HG03520 (cell line): ENCODE results near the gene PDCD1LG2.
"Not testable (repeated sequence)": the region's sequence is repeated elsewhere in the genome, so short reads cannot be mapped to it uniquely, and the experiment has no call there.

Experiments used
- ATAC-seq: cut with Tn5 transposase; IDR thresholded peaks from one replicate; pipeline ENCODE4 v1.9.1; 2021; ENCODE audit warnings: mild to moderate bottlenecking, moderate library complexity; ENCODE audit not compliant: unreplicated experiment

Gene PDCD1LG2

DNA sequence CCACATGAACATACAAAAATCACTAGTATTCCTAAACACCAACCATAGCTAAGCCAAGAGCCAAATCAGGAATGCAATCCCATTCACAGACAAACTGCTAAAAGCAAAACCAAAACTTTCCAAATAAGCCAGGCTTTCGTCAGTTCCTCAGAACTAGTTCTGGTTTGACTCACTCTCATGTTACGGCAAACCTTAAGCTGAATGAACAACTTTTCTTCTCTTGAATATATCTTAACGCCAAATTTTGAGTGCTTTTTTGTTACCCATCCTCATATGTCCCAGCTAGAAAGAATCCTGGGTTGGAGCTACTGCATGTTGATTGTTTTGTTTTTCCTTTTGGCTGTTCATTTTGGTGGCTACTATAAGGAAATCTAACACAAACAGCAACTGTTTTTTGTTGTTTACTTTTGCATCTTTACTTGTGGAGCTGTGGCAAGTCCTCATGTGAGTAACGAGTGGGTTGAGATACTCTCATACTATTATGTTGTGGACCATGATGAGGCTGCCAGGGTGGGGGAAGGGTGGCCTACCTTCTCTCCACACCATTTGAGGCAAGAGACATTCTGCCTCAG is at the start of gene PDCD1LG2:
PDCD1LG2 (plus strand) TSS at position 172 of the 572 bp plus-strand sequence. CDS start 12,016 bp downstream, outside the sequence.
- ATAC-seq = peak; percentile 74

DNA sequence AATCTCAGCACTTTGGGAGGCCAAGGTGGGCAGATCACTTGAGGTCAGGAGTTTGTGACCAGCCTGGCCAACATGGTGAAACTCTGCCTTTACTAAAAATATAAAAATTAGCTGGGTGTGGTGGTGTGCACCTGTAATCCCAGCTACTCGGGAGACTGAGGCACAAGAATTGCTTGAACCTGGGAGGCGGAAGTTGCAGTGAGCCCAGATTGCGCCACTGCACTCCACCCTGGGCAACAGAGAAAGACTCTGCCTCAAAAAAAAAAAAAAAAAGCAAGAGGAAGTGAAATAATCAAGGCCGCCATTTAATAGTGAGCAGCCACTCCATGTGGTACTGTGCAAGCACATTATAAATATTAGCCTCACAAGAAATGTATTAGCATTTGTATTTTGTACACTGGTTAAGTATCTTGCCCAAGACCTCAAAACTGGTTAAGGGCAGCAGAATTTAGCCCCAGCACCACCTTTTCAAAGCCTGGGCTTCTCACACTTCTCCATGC is 45.5 kb upstream of the PDCD1LG2 start:
- not testable (repeated sequence) for ATAC-seq

DNA sequence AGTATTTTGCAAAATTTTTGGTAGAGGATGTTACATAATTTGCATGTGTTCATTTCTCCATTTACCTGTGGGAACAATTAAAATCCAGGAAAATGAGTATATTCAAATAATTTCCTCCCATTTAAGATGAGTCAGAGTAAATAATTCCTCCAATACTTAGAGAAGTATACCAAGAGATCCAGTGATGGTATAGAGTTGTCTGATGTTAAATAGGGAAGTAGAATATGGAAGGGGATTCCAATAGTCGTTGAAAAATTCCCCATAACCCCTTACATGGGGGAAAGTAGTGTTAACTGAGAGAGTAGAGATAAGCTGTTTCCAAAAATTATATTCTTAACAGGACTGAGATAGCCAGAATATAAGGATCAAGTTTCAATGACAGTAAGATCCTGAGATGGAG is 44.3 kb upstream of the PDCD1LG2 start:
- ATAC-seq = no peak

DNA sequence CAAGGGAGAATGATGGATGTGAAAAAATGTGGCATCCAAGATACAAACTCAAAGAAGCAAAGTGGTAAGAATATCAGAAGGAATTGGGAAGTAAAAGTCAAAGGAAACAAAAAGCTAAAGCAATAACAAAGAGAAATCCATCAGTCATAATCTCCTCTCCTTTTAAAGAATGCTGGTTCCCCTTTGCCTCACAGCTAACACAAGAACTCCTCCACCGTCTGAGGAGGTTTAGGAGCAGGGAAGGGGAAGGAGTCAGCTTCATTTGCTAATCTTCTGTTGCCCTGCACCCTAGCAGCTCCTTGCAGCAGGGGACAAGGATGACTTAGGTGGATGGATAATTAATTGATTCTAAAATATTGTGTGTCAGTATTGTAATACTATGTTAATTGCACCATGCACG is 43.6 kb upstream of the PDCD1LG2 start:
- no peak for ATAC-seq

DNA sequence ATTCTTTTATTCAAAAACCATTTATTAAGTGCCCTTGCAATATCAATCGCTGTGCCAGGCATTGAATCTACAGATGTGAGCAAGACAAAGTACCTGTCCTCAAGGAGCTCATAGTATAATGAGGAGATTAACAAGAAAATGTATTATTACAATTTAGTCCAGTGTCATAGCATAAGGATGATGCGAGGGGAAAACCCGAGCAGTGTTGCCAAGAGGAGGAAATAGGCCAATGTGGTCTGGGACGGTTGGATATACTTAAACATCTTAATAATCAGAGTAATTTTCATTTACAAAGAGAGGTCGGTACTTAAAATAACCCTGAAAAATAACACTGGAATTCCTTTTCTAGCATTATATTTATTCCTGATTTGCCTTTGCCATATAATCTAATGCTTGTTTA is 41.5 kb upstream of the PDCD1LG2 start:
- no peak for ATAC-seq

DNA sequence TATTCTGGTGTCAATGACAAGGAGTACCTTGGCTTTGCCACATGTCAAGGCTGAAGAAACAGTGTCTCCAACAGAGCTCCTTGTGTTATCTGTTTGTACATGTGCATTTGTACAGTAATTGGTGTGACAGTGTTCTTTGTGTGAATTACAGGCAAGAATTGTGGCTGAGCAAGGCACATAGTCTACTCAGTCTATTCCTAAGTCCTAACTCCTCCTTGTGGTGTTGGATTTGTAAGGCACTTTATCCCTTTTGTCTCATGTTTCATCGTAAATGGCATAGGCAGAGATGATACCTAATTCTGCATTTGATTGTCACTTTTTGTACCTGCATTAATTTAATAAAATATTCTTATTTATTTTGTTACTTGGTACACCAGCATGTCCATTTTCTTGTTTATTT is 40.2 kb upstream of the PDCD1LG2 start:
- ATAC-seq = no peak

DNA sequence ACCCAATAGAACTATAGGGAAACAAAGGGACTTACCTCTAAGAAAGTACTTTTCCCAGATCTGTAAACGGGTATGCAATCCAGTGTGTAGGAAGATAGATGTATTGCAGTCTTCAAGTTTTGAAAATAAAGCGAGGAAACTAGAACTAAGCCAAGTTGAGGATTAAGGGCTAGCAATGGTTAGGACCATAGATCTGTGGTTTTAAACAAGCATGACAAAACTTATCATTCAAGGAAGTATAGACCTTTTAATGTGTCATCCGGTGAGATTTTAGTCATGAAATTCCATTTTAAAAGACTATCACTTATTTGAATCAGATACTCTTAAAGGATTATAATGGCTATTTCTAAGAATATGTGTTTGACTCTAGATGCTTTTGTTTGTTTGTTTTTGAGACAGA is 39.5 kb upstream of the PDCD1LG2 start:
- ATAC-seq = no peak

DNA sequence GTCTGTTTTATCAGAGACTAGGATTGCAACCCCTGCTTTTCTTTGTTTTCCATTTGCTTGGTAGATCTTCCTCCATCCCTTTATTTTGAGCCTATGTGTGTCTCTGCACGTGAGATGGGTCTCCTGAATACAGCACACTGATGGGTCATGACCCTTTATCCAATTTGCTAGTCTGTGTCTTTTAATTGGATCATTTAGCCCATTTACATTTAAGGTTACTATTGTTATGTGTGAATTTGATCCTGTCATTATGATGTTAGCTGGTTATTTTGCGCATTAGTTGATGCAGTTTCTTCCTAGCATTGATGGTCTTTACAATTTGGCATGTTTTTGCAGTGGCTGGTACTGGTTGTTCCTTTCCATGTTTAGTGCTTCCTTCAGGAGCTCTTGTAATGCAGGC is 34.7 kb upstream of the PDCD1LG2 start:
- not testable (repeated sequence) for ATAC-seq

DNA sequence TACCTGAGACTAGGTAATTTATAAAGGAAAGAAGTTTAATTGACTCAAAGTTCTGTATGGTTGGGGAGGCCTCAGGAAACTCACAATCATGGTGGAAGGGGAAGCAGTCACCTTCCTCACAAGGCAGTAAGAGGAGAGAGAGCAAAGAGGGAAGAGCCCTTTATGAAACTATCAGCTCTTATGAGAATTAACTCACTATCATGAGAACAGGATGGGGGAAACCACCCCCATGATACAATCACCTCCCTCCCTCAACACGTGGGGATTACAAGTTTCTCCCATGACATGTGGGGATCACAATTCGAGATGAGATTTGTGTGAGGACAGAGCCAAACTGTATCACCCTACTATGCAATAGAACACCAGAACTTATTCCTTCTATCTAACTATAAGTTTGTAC is 32.1 kb upstream of the PDCD1LG2 start:
- no peak for ATAC-seq

DNA sequence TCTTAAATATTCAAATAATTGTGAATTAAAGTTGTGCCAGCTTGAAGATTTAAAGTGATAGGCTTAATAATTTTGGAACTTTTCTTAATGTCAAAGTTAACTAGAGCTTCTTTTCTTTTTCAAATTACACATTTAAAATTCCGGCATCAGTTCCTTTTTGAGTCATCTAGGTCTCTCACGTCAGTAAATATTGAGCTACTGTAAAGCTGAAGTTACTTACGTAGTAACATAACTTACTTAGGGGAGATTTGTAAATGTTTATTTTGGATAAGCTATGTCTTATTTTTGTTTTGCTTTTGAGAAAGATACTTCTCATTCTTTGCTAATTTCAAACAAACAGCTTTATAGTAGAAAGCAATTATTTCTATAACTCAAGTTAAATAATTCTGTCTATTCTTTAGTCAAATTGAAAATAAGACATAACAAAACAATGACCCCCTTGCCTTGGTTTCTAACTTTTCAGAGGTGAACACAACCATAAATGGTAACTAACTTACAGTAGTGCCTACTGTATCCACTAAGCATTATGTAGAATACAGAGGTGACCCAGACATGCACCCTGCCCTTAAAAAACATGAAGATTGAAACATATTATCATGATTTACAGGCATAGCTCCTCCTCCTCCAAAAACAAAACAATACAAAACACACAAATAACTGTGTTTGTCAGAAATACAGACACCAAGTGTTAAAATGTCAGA is 30.2 kb upstream of the PDCD1LG2 start:
- no peak for ATAC-seq

DNA sequence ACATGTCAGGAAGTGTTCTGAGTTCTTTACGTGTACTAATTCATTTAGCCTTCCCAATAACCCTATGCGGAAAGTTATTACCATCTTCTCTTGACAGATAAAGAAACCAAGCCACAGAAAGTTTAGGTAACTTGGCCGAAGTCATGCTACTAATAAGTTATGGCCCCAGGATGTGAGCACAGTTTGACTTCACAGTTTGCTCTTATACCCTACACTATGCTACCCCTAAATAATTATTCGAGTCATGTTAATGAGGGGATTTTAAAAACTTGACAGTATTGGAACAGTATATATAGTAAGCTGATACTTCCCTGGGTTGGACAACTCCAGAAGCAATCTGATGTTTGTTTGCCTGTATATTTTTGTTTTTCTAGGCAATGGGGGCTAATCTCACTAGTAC is 29.4 kb upstream of the PDCD1LG2 start:
- ATAC-seq = no peak

DNA sequence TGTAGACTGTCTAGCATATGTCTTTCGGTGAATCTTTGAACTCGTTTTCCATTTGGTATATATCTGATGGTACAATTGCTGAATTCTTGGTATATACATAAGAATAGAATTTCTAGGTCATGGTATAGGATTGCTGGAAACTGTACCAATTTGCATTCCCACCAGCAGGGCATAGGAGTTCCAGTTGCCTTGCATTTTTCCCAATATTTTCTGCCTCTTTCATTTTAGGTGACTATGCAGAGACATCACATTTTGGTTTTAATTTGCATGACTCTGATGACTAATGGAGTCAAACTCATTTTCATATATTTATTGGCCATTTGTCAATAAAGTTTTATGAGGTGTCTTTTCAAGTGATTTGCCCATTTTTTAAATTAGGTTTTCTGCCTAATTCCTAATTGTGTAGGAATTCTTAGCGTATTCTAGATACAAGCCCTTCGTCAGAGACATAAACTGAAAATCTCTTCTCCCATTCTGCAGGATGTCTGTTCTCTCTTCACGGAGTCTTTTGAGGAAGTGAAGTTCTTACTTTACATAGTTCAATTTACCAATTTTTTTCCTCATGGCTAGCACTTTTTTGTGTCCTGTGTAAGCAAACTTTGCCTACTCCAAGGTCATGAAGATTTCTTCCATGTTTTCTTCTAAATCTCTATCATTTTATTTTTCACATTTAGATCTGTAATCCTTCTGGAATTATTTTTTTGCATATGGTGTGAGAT is 28.9 kb upstream of the PDCD1LG2 start:
- ATAC-seq = no peak

DNA sequence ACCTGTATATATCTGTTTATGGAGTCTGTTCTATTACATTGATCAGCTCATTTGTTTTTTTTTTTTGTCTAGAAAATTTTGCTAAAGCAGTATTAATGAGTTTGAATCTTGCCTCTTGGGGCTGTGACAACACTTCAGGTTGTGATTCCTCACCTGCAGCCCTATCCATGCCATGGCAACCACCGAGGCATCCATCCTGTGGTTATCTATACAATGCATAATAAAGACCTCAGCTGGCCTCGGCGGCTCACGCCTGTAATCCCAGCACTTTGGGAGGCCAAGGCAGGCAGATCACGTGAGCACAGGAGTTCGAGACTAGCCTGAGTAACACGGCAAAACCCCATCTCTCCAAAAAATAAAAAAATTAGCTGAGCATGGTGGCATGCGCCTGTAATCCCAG is 28.1 kb upstream of the PDCD1LG2 start:
- no peak for ATAC-seq

DNA sequence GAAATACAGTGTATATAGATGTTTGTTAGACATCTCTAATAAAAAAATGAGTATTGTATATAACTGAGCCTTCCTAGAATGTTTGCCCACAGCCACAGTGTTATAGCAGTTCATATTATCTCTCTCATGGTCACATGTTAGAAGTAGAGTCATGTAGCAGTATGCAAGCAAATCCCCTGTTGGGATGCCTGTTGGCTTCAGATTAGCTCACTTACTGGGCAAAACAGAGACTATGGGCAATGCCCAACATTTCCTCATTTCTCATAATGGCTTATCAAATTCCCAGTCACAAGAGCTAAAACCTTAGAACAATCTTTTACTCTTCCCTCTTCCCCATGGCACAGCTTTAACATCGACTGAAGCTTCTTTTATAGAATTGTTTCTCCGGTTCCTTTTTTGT is 27.0 kb upstream of the PDCD1LG2 start:
- ATAC-seq = no peak

DNA sequence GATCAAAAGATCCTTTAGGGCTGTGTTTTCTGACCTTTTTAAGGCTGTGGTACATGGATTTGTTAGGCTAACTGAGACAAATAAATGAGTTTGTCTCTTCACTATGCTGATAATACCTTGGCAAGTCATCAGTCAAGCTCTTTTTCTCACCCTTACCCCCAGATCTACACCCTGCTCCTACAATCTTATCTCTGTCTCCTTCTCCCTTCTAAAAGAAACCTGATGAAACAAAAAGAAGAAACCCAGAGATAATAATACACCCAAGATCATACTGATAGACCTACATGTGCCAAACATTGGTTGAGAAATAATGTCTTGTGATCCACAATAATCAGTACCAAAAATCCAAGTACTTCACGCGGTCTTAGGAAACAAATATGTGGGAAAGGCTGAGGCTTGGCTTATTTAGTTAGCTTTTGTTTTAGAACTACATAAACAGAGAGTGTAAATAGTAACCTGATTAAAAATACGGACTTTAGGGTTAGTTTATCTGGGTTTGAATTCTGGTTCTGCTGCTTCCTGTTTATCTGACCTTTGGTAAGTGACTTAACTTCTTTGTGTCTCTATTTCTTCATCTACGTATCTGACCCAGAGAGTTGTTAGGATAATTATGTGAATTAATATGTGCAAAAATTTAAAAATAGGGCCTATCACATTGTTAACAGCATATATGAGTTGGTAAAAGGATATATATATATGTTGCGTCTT is 24.8 kb upstream of the PDCD1LG2 start:
- ATAC-seq = no peak

DNA sequence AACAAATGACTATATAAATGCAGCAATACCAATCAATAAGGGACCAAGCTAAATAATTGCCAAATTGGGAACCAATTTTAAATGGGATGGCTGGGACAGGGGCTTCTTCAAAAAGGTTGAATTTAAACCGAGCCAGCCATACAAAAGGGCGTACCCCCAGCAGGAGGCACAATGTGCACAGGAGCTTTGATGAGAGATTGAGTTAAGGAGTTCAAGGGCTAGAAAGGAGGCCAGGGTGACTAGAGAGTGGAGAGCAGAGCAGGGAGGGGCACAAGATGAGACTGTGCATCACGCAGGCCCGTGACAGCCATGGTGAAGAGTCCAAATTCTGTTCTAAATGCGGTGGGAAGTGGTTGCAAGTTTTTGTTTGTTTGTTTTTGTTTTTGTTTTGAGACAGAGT is 23.3 kb upstream of the PDCD1LG2 start:
- no peak for ATAC-seq

DNA sequence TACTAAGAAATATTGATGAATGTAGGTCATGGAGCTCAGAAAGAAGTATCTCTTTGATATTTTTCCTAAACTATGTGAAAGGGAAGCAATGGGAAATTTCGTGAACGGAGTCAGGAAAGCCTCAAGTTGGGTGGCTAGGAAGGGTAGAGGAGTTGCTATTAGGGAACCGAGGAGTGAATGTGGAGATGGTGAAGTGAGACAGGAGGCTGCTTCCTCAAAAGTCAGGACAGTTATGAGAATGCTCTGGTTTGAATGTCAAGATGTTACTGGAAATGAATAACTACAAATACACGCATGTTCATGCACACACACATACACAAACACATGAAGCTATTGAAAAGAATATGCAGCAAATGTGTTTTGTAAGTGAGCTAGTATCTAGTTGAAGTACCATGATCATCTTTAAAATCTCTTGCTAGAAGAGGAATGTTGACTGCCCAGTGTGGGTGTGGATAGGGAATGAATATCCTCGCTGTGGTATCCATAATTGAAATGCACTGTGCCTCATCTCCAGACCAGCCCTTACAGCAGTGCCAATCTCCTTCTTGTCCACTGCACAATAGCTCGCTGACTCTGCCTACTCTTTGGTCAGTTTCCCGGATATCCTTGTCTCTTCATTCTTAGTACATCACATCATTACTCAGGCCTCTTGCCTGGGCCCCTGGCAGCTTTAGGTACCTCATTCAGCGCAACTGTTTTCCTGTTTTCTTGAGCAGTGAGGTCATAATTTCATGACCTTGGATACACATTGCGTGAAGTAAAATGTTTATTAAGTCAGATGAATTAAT is 21.9 kb upstream of the PDCD1LG2 start:
- no peak for ATAC-seq

DNA sequence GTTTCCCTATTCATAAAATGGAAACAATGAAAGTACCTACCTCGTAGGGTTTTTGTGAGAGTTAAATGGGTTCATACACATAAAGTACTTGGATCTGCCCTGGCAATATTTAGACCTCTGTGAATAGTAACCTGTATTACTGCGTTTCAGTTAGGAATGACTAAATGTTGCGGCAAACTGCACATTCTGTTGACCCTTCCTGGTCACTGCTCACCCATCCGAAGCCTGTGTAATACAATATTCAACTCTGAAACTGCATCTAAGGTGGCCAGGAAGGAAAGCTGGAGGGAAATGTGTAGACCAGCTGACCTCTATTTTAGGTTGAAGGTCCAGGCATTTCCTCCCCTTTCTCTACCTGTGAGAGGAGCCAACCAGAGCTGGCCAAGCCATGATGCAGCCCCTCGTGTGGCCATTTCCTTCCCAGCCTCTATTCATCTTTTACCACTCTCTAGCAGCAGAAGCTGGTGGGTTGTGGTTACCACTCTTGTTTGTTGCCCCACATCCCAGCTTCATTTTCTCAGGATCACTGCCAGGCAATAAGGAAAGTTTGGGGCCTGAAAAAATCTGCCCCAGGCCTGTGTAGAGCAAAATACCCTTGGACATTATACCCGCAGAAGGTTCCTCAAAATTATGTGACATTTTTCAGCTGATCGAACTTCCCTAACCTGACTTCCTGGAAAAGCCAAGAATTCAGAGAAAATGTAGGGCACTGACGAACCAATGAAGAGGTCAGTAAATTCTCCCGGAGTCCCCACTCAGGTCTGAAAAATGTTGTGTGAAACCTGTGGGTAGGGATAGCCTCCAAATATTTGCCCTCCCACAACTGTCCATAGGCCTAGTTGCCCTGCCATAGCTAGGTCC is 20.5 kb upstream of the PDCD1LG2 start:
- no peak for ATAC-seq

DNA sequence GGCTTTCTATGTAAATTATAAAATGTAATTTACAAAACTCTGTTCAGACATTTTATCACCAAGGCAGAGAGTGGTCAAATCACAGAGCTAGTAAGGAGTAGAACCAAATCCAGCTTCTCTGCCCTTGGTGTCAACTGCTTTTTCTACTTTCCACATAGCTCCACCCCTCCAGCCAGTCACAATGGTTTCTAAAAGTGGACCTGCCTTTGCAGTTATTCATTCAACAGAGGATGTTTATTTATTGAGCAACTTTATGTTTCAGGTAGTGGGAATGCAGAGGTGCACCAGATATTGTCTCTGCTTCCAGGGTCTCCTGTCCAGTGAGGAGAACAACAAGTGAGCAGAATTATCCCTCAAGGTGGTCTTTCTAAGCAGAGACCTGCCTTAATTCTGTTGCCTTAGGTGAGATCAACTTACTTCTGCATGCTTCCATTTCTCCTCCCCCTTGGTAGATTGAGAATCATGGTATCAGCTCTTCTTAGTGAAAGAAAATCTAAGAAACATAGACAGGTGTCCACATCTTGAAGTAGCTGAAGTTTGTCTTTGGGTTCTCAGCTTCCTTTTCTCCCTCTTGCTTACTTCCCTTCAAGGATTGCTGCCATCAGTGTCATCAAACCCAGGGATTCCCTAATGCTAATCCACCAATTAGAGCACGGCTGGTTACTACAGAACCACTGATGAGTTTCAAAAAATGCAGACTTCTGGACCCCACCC is 17.2 kb upstream of the PDCD1LG2 start:
- peak; percentile 24 for ATAC-seq
